T1000 (cell line): ENCODE data around the gene RHOB.

Experiments used
- DNase-seq: peaks from one replicate; lab custom pipeline; 2025; ENCODE audit warnings: mixed read lengths; lab: John Stamatoyannopoulos, UW

RHOB gene

GRCh38 chr2:20494241-20494640 is 47.4 kb downstream of the RHOB start:
- no peak for DNase-seq

- peak; percentile 60 for DNase-seq
Measured at GRCh38 chr2:20496076-20496872, 49.4 kb downstream of the RHOB start.

- no peak for DNase-seq
Measured at GRCh38 chr2:20496942-20497341, 50.1 kb downstream of the RHOB start.
